Nephron (organoid): ENCODE results near the gene KIF1A.

Experiments used
- H3K27ac Mint-ChIP-seq, 3 experiments: 2 replicates each; pipeline ENCODE4 v1.8.0; 2020; ENCODE audit warnings: mixed read lengths in 3 of 3, mild to moderate bottlenecking in 2 of 3, moderate library complexity in 1 of 3
- H3K27me3 Mint-ChIP-seq: 2 replicates; pipeline ENCODE4 v1.8.0; 2021; ENCODE audit warnings: low read depth, mild to moderate bottlenecking, moderate library complexity, mixed read lengths
- H3K36me3 Mint-ChIP-seq: 2 replicates; pipeline ENCODE4 v1.8.0; 2020; ENCODE audit warnings: low read depth, mixed read lengths
- H3K4me1 Mint-ChIP-seq: 2 replicates; pipeline ENCODE4 v1.8.0; 2020; ENCODE audit warnings: mixed read lengths
- H3K4me3 Mint-ChIP-seq, 3 experiments: 2 replicates each; pipeline ENCODE4 v1.8.0; 2020; ENCODE audit warnings: mild to moderate bottlenecking in 3 of 3, mixed read lengths in 3 of 3, moderate library complexity in 2 of 3
- H3K9me3 Mint-ChIP-seq: 2 replicates; pipeline ENCODE4 v1.8.0; 2020; ENCODE audit warnings: mixed read lengths
- TF ChIP-seq, protein P1 (sequence below), 3 experiments: fragments of 200-600 bp; sonication (generic); IDR thresholded peaks; one replicate each; pipeline ENCODE4 v1.5.0; 2021; ENCODE audit warnings: antibody characterized with exemption in 3 of 3; ENCODE audit not compliant: unreplicated experiment in 3 of 3

KIF1A gene

DNA sequence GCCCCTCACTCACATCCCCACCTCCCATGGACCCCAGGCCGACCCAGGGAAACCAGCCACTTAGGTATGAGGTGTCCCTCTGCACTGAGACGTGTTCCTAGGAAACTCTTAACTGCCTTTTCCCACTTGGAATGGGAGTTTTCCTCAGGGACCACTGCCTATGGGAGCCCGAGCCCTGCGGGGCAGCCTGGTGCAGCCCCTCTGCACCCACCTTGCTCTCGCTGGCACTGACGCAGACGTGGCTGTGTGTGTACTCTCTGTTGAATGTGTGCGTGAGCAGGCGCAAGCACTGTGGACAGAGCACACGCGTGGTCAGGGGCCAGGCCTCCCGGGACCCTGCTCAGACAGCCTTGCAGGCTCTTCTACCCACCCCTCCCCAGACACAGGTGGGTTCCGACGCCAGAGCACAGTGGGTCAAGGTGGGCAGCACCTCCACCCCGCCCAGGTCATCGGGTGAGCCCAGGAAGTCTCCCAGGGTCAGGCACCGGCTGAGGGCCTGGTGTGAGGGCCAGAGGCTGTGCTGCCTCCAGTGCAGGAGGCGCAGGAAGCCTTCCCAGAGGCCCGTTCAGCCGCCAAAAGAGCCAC is 98.3 kb downstream of the KIF1A start:
- Mint-ChIP-seq H3K27ac (no peak overlapping the region), H3K36me3 (no peaks in the 10 kb centered on the region), H3K4me3 (no peak overlapping the region), H3K9me3 (no peaks in the 10 kb centered on the region), H3K4me1 (no peaks in the 10 kb centered on the region), H3K27me3 (peaks cover 4% of the 10 kb centered on the region)
- TF ChIP-seq, protein P1, sequence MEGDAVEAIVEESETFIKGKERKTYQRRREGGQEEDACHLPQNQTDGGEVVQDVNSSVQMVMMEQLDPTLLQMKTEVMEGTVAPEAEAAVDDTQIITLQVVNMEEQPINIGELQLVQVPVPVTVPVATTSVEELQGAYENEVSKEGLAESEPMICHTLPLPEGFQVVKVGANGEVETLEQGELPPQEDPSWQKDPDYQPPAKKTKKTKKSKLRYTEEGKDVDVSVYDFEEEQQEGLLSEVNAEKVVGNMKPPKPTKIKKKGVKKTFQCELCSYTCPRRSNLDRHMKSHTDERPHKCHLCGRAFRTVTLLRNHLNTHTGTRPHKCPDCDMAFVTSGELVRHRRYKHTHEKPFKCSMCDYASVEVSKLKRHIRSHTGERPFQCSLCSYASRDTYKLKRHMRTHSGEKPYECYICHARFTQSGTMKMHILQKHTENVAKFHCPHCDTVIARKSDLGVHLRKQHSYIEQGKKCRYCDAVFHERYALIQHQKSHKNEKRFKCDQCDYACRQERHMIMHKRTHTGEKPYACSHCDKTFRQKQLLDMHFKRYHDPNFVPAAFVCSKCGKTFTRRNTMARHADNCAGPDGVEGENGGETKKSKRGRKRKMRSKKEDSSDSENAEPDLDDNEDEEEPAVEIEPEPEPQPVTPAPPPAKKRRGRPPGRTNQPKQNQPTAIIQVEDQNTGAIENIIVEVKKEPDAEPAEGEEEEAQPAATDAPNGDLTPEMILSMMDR (IDR thresholded peaks at IDR 0.05; ENCODE audit: unreplicated experiment in 3 of 3): no peak

DNA sequence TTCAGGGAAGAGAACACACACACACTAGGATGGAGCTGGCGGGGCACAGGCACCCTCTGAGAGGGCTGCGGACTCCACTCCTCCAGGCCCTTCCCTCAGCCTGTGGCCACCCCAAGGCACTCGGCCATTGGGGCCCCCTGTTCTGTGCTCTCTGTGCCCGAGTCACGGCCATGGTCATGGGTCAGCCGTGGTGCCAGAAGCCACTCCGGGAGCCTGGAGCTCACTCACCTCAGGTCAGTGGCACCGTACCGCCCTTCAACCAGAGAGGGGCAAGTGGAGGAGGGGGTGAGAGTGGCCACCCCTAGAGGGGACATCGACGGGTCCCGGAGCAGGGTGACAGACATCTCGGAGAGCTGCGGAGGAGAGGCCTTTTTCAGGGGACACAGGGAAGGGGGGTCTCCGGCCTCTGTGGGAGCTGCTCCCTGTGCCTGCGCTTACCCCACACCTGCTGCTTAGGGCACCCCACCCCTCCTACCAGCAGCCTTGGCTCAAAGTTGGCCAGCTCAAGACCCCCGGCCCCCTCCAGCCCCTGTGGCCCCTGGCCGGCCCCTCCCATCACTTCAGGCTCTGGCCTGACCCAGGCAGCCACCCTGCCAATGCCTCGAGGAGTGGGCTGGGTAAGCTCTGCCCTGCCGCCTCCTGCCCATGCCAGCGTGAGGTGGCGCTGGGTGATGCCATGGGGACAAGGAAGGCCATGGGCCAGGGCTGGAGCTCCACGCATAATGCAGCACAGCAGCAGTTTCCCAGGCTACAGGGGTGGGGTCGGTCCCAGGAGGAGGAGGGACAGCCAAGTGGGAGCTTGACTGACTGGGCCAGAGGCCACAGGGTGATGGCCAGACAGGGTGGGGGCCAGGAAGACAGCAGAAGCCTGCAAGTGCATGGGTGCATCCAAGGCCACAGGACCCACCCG is 99.1 kb downstream of the KIF1A start:
- no peak overlapping the region for H3K27ac Mint-ChIP-seq
- no peak overlapping the region for H3K4me3 Mint-ChIP-seq
- H3K4me1 Mint-ChIP-seq: no peaks in the 10 kb centered on the region
- no peaks in the 10 kb centered on the region for H3K36me3 Mint-ChIP-seq
- TF ChIP-seq, protein P1 (IDR thresholded peaks at IDR 0.05; ENCODE audit: unreplicated experiment in 3 of 3): no peak
- H3K9me3 Mint-ChIP-seq: no peaks in the 10 kb centered on the region
- peaks cover 4% of the 10 kb centered on the region for H3K27me3 Mint-ChIP-seq

DNA sequence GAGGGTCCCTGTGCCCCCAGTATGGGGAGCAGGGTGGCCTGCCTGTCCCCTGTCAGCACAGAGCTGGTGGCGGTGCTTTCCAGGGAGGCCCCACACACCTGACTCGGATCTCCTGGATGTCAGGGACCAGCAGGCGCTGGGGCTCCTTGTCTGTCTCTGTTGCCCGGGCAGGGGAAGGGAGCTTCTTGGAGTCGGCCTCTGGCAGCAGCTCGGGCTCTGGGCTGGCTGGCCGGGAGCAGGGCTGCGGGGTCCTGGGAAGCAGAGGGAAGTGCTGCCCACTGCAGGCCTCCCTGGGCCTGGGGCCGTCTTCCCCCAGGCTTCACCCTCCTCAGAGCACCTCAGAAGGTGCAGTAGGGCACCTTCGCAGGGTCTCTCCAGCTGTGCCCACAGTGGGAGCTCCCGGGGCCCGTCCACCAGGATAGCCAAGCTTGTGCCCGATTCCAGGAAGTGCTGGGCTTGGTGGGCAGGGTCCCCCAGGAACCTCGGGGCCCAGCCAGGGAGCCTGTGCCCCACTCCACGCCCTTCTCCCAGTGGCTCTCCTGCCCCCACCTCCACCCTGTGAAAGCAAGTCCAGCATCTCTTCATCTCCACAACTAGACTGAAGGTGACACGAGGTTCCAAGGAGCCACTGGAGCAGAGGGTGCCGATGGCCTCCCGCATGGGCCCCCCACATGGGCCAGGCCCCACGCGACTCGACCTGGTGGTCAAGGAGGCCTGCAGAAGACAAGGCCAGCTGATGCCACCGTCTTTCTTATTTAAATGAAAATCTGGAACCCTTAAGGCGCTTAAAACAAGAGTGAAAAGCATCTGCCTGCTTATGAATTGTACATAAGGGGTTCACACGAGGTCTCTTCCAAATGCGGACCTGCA is 100.1 kb downstream of the KIF1A start:
- Mint-ChIP-seq H3K27ac (no peak overlapping the region), H3K36me3 (no peaks in the 10 kb centered on the region), H3K27me3 (peaks cover 4% of the 10 kb centered on the region), H3K4me3 (no peak overlapping the region), H3K4me1 (no peaks in the 10 kb centered on the region), H3K9me3 (no peaks in the 10 kb centered on the region)
- TF ChIP-seq, protein P1 (IDR thresholded peaks at IDR 0.05; ENCODE audit: unreplicated experiment in 3 of 3): no peak

DNA sequence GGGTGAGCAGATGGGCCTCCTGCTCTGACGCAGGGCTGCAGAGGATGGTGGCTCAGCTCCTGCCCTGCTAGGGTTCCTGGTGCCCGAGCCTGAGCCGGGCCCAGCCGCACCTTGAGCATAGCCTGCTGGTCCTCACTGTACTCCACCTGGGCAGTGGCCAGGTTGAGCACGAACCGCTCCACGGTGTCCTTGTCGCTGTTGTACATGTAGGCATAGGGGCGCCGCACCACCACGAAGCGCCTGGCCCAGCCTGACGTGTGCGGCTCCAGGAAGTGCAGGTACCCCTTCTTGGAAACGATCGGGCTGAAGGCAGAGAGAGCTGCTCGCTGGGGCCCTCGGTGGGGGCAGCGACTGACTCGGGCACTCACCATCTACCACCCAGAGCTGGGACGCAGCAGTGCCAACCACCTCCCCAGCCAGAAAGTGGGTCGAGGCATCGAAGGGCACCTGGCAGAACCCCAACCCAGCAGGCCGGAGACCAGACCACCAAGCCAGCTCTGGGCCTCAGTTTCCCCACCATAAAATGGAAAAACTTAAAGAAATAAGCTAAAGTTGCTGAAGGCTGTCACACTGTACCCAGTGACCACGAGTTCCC is 101.0 kb downstream of the KIF1A start:
- Mint-ChIP-seq H3K4me1 (no peaks in the 10 kb centered on the region), H3K9me3 (no peaks in the 10 kb centered on the region), H3K36me3 (no peaks in the 10 kb centered on the region), H3K27me3 (peaks cover 4% of the 10 kb centered on the region), H3K4me3 (no peak overlapping the region), H3K27ac (no peak overlapping the region)
- TF ChIP-seq, protein P1 (IDR thresholded peaks at IDR 0.05; ENCODE audit: unreplicated experiment in 3 of 3): no peak

DNA sequence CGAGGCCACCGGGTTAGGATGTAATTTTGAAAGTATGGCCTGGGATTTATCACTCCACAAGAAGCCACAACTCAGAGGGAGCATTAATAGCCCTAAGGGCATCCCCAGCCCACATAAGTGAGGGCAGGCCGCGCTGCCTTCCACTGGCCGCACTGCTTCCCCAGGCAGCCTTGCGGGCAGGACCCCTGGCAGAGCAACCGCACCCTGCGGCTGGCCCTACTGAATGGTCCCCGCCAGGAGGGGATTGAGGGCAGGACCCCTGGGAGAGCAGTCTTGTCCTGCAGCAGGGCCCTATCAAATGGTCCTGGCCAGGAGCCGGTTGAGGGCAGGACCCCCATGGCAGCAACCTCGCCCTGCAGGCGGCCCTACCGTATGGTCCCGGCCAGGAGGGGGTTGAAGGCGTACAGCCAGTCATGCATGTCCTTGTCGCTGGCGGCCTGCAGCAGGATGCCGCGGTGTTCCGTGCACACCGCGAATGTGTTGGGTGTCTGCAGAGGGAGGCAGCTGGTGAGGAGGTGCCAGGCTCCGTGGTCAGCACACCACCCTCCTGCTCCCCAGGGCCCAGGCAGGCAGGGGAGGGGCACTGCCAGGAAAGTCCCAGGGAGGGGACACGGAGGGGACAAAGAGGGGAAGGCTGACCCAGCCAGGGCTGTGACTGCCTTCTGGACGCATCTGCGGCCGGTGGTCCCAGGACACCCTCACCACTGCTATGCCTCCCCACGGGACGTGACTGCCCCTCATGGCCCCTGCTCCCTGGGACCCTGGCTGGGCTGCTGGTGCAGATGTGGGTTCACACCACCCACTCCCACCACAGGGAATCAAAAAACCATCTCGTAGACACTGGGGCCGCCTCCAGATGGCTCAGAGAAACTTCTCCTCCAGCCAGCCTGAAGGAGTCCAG is 102.1 kb downstream of the KIF1A start:
- Mint-ChIP-seq H3K4me3 (no peak overlapping the region), H3K36me3 (no peaks in the 10 kb centered on the region), H3K27ac (no peak overlapping the region), H3K27me3 (peaks cover 9% of the 10 kb centered on the region), H3K9me3 (no peaks in the 10 kb centered on the region), H3K4me1 (no peaks in the 10 kb centered on the region)
- TF ChIP-seq, protein P1 (IDR thresholded peaks at IDR 0.05; ENCODE audit: unreplicated experiment in 3 of 3): no peak
